Measurements from ENCODE around the gene RASL10B. TPM values are rescaled to one million over a fixed set of nuclear protein-coding genes. Genes with fewer than 3 reads are reported as not detected.

The RASL10B gene
- total RNA-seq, 1 donor from 2014 or later: 3.3 TPM

- H3K27me3 Mint-ChIP-seq (ENCODE audit: unreplicated experiment): peaks cover 3% of the 10 kb centered on the region
- no peak for TF ChIP-seq CTCF (IDR thresholded peaks at IDR 0.05; ENCODE audit: partially characterized antibody, unreplicated experiment)
- peaks cover 3% of the 10 kb centered on the region for H3K4me1 Mint-ChIP-seq (ENCODE audit: low read depth, unreplicated experiment)
- DNase-seq: no peak
- no peaks in the 10 kb centered on the region for H3K36me3 Mint-ChIP-seq (ENCODE audit: unreplicated experiment)
- H3K9me3 Mint-ChIP-seq (ENCODE audit: unreplicated experiment): peaks cover 5% of the 10 kb centered on the region
- no peak overlapping the region for H3K4me3 Mint-ChIP-seq (ENCODE audit: unreplicated experiment)
- H3K27ac Mint-ChIP-seq (ENCODE audit: unreplicated experiment): no peak overlapping the region
Observed at GRCh38 chr17:35766903-35767510, 35.6 kb downstream of the RASL10B start.

DNA sequence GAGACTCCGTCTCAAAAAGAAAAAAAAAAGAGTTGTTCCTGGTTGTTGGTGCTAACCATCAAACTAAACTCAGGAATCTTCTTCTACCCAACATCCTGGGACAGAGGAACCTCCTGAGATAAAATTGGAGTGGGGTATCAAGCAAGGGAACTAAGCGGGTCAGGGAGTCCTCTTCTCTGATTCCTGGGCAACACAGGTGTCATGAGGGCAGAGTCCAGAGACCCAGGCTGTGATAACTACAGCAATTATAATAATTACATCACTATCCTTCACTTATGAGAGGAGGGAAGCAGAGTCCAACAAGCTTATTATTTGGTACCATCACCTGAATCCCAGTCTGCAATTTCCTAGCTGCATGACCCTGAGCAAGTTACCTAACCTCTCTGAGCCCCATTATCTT, 37.4 kb downstream of the RASL10B start:
- H3K36me3 Mint-ChIP-seq (ENCODE audit: unreplicated experiment): no peaks in the 10 kb centered on the region
- peaks cover 6% of the 10 kb centered on the region for H3K4me1 Mint-ChIP-seq (ENCODE audit: low read depth, unreplicated experiment)
- H3K4me3 Mint-ChIP-seq (ENCODE audit: unreplicated experiment): no peak overlapping the region
- no peak overlapping the region for H3K27ac Mint-ChIP-seq (ENCODE audit: unreplicated experiment)
- no peak for DNase-seq
- no peak for TF ChIP-seq CTCF (IDR thresholded peaks at IDR 0.05; ENCODE audit: partially characterized antibody, unreplicated experiment)
- peaks cover 3% of the 10 kb centered on the region for H3K27me3 Mint-ChIP-seq (ENCODE audit: unreplicated experiment)
- peaks cover 5% of the 10 kb centered on the region for H3K9me3 Mint-ChIP-seq (ENCODE audit: unreplicated experiment)

DNA sequence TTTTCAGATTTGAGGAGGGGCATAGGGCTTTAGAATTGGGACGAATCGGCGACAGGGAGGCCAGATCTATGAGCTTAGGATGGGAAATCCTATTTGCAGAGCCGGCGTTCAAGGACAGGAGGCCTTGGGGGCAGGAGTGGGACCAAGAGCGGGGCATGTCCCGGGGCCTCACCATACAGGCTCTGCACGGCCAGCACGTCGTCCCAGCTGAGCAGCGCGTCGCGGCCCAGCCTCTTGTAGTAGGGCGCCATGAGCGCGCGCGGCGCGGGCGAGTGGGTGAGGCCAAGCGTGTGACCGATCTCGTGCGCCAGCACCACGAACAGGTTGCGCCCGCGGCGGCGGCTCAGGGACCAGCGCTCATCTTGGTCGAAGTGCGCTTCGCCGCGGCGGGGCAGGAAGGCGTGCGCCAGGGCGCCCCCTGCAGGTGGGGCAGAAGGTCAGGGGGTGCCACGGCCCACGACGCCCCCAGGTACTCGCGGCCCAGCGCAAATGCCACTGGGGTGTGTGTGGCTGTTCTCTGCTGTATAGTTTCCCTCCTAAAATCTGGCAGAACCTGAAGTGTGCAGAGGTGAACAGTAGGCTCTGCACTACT, 38.6 kb downstream of the RASL10B start:
- DNase-seq: no peak
- Mint-ChIP-seq H3K27ac (ENCODE audit: unreplicated experiment) (no peak overlapping the region), H3K36me3 (ENCODE audit: unreplicated experiment) (no peaks in the 10 kb centered on the region), H3K4me3 (ENCODE audit: unreplicated experiment) (no peak overlapping the region), H3K9me3 (ENCODE audit: unreplicated experiment) (peaks cover 2% of the 10 kb centered on the region), H3K4me1 (ENCODE audit: low read depth, unreplicated experiment) (peaks cover 14% of the 10 kb centered on the region), H3K27me3 (ENCODE audit: unreplicated experiment) (peaks cover 3% of the 10 kb centered on the region)
- TF ChIP-seq CTCF (IDR thresholded peaks at IDR 0.05; ENCODE audit: partially characterized antibody, unreplicated experiment): peak; percentile 46

DNA sequence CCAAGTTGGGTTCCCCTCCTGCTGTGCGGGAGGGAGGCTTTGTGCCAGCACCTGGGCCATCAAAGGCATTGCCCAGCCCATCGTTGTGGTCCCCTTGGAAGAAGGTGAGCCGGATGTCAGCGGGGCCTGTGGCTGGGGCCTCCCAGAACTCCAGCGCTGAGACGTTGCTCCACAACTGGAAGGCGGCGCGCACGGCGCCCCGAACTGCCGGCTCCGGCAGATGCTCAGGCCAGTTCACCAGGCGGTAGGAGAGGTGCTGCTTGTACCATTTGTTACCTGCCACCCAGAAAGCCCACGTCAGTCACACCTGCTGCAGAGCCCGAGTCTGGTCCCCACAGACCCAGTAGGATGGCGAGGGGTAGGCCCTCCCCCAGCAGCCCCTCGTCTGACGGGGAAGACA, 41.7 kb downstream of the RASL10B start:
- Mint-ChIP-seq H3K9me3 (ENCODE audit: unreplicated experiment) (peaks cover 1% of the 10 kb centered on the region), H3K4me3 (ENCODE audit: unreplicated experiment) (no peak overlapping the region), H3K27me3 (ENCODE audit: unreplicated experiment) (no peaks in the 10 kb centered on the region), H3K36me3 (ENCODE audit: unreplicated experiment) (no peaks in the 10 kb centered on the region), H3K4me1 (ENCODE audit: low read depth, unreplicated experiment) (peaks cover 14% of the 10 kb centered on the region), H3K27ac (ENCODE audit: unreplicated experiment) (no peak overlapping the region)
- DNase-seq: no peak
- no peak for TF ChIP-seq CTCF (IDR thresholded peaks at IDR 0.05; ENCODE audit: partially characterized antibody, unreplicated experiment)

- no peak overlapping the region for H3K27ac Mint-ChIP-seq (ENCODE audit: unreplicated experiment)
- no peak for DNase-seq
- H3K4me3 Mint-ChIP-seq (ENCODE audit: unreplicated experiment): no peak overlapping the region
- no peaks in the 10 kb centered on the region for H3K27me3 Mint-ChIP-seq (ENCODE audit: unreplicated experiment)
- no peak for TF ChIP-seq CTCF (IDR thresholded peaks at IDR 0.05; ENCODE audit: partially characterized antibody, unreplicated experiment)
- no peaks in the 10 kb centered on the region for H3K36me3 Mint-ChIP-seq (ENCODE audit: unreplicated experiment)
- H3K4me1 Mint-ChIP-seq (ENCODE audit: low read depth, unreplicated experiment): peaks cover 14% of the 10 kb centered on the region
- peaks cover 1% of the 10 kb centered on the region for H3K9me3 Mint-ChIP-seq (ENCODE audit: unreplicated experiment)
Observed at GRCh38 chr17:35773679-35774425, 42.4 kb downstream of the RASL10B start.
